Endothelial cell of umbilical vein (primary cell): Measurements from ENCODE around the gene CAMLG. TPM values are rescaled to one million over a fixed set of nuclear protein-coding genes. Genes with fewer than 3 reads are reported as not detected.

Experiments
- BruUV-seq: library from RNA; stranded (reverse); fragments of 400-500 nt; replicated peaks from 2 replicates; lab custom pipeline; 2021; lab: Mats Ljungman, UMichigan
- CTCF ChIA-PET: fragments of 300-600, 350-600 bp; sonication (Branson Sonifier 250); formaldehyde crosslinking; loops from one replicate; lab custom pipeline; 2021; ENCODE audit warnings: antibody characterized with exemption, inconsistent platforms; lab: Charles Lee
- POLR2A ChIA-PET: fragments of 300-600, 350-600 bp; sonication (Branson Sonifier 250); formaldehyde crosslinking; loops from one replicate; lab custom pipeline; 2021; ENCODE audit warnings: antibody characterized with exemption, inconsistent platforms; lab: Charles Lee
- DNase-seq: peaks from one replicate; pipeline ENCODE4 v3.0.0-alpha.2; 2011; ENCODE audit warnings: low read depth, low spot score
- FAIRE-seq: peaks from 2 replicates; lab custom pipeline; 2011; peaks lifted over from hg19 to GRCh38; lab: Jason Lieb, UNC
- H2AFZ ChIP-seq: 2 replicates; pipeline ENCODE4 v1.6.0; 2012; ENCODE audit warnings: low read depth, low read length, control low read depth, inconsistent platforms
- H3K27ac ChIP-seq: 2 replicates; pipeline ENCODE4 v1.5.1; 2011; ENCODE audit warnings: low read depth, mild to moderate bottlenecking, control low read depth, low read length, moderate library complexity; ENCODE audit not compliant: insufficient read depth
- H3K27me3 ChIP-seq, 2 experiments: 2 replicates each; pipeline versions ENCODE4 v1.6.0 to v1.6.1; 2011; ENCODE audit warnings: low read length in 2 of 2, mixed read lengths in 1 of 2; ENCODE audit not compliant: control insufficient read depth in 2 of 2, insufficient read depth in 2 of 2
- H3K36me3 ChIP-seq, 2 experiments: 2 replicates in 1 of 2; 3 replicates in 1 of 2; pipeline ENCODE4 v1.5.1; 2011; ENCODE audit warnings: low read length in 2 of 2, mild to moderate bottlenecking in 1 of 2, moderate library complexity in 1 of 2; ENCODE audit not compliant: control insufficient read depth in 2 of 2, insufficient read depth in 2 of 2; ENCODE audit errors: extremely low read depth in 1 of 2
- H3K4me1 ChIP-seq: 3 replicates; pipeline ENCODE4 v1.5.1; 2011; ENCODE audit warnings: mild to moderate bottlenecking, low read length; ENCODE audit not compliant: control insufficient read depth, insufficient read depth; ENCODE audit errors: extremely low read depth
- H3K4me2 ChIP-seq: 2 replicates; pipeline ENCODE4 v1.6.1; 2011; ENCODE audit warnings: low read length, control low read depth, mixed read lengths; ENCODE audit not compliant: insufficient read depth
- H3K4me3 ChIP-seq, 3 experiments: fragments of 200-600 bp in 1 of 3; sonication (generic), shearing (Covaris generic) in 1 of 3; replicated peaks in 1 of 3; 2 replicates each; pipeline ENCODE4 v1.5.1; 2011 to 2016; ENCODE audit warnings: control low read depth in 3 of 3, low read length in 3 of 3, mild to moderate bottlenecking in 2 of 3, inconsistent platforms in 1 of 3, low read depth in 1 of 3, moderate library complexity in 1 of 3; ENCODE audit not compliant: insufficient read depth in 1 of 3
- H3K79me2 ChIP-seq: 2 replicates; pipeline ENCODE4 v1.6.0; 2012; ENCODE audit warnings: low read length, inconsistent platforms; ENCODE audit not compliant: control insufficient read depth, insufficient read depth
- H3K9ac ChIP-seq: replicated peaks from 2 replicates; pipeline ENCODE3; 2011; ENCODE audit warnings: low read length, control low read depth; ENCODE audit not compliant: insufficient read depth; ENCODE audit errors: extremely low read depth
- H3K9me1 ChIP-seq: replicated peaks from 3 replicates; pipeline ENCODE4 v1.6.0; 2011; ENCODE audit warnings: mild to moderate bottlenecking, low read length; ENCODE audit not compliant: control insufficient read depth, insufficient read depth; ENCODE audit errors: extremely low read depth
- H3K9me3 ChIP-seq: replicated peaks from 2 replicates; pipeline ENCODE4 v1.5.1; 2012; ENCODE audit warnings: low read length, inconsistent platforms; ENCODE audit not compliant: control insufficient read depth, insufficient read depth
- H4K20me1 ChIP-seq: replicated peaks from 2 replicates; pipeline ENCODE3; 2011; ENCODE audit warnings: mild to moderate bottlenecking, low read length; ENCODE audit not compliant: control insufficient read depth, insufficient read depth; ENCODE audit errors: extremely low read depth
- CTCF ChIP-seq, 2 donors: IDR thresholded peaks; 1 replicate in 1 of 2; 2 replicates in 1 of 2; pipeline ENCODE4 v1.5.1; 2011; ENCODE audit warnings: low read length in 2 of 2, mild to moderate bottlenecking in 2 of 2, moderate library complexity in 2 of 2, control low read depth in 1 of 2, inconsistent platforms in 1 of 2, low read depth in 1 of 2; ENCODE audit not compliant: insufficient read depth in 1 of 2; ENCODE audit errors: extremely low read depth in 1 of 2
- EZH2 ChIP-seq: IDR thresholded peaks from 2 replicates; pipeline ENCODE4 v1.6.1; 2012; ENCODE audit warnings: borderline replicate concordance, low read depth, mild to moderate bottlenecking, moderate library complexity, low read length, inconsistent platforms; ENCODE audit not compliant: severe bottlenecking
- FOS ChIP-seq: IDR thresholded peaks from 2 replicates; pipeline ENCODE4 v1.6.1; 2011; ENCODE audit warnings: mild to moderate bottlenecking, low read length, moderate library complexity, borderline replicate concordance; ENCODE audit not compliant: insufficient read depth
- GATA2 ChIP-seq: IDR thresholded peaks from 2 replicates; pipeline ENCODE4 v1.7.0; 2011; ENCODE audit warnings: low read depth, mild to moderate bottlenecking, moderate library complexity, mixed read lengths, low read length; ENCODE audit not compliant: insufficient read length, insufficient read depth
- JUN ChIP-seq: IDR thresholded peaks from 2 replicates; pipeline ENCODE4 v1.6.1; 2011; ENCODE audit warnings: borderline replicate concordance, low read depth; ENCODE audit not compliant: insufficient read length, insufficient read depth
- MAX ChIP-seq: IDR thresholded peaks from 2 replicates; pipeline ENCODE4 v1.6.1; 2011; ENCODE audit not compliant: insufficient read depth, insufficient read length
- POLR2A ChIP-seq: IDR thresholded peaks from 2 replicates; pipeline ENCODE4 v1.6.1; 2012; ENCODE audit warnings: low read depth, mild to moderate bottlenecking, control low read depth, low read length
- POLR2AphosphoS5 ChIP-seq: IDR thresholded peaks from 2 replicates; pipeline ENCODE4 v1.6.1; 2012; ENCODE audit warnings: low read depth, mild to moderate bottlenecking, control low read depth, low read length, moderate library complexity; ENCODE audit not compliant: insufficient read depth
- dilution Hi-C: fragments of 300-500 bp; cut with MboI; formaldehyde crosslinking; loops from one replicate; pipeline ENCODE4 v1.15.0; 2019; ENCODE audit warnings: low sequenced_read_pairs; ENCODE audit not compliant: extremely low pct_ligation_motif_present
- intact Hi-C: fragments of 100-400 bp; cut with micrococcal nuclease; formaldehyde crosslinking; loops from one replicate; pipeline ENCODE4 v1.10.0; 2022
- polyA plus RNA-seq, 4 experiments: library from polyadenylated mRNA; depleted of rRNA in 3 of 4; stranded (reverse) in 3 of 4; unstranded in 1 of 4; fragments of >200 nt; gene quantifications; 2 replicates each; pipeline versions ENCODE4 v1.2.1 to v1.2.3, GENCODE V29; 2011 to 2012; ENCODE audit warnings: missing spikeins in 1 of 4
- total RNA-seq: library from RNA; stranded (reverse); gene quantifications from 2 replicates; pipeline ENCODE4 v1.2.3, GENCODE V29; 2021

CAMLG gene
- total and polyA plus RNA-seq, 2 donors (not counting 3 experiments of a cell fraction or from before 2014, with no cell fraction given) = 14.7 to 33.3 TPM

- no peak for FAIRE-seq
- BruUV-seq = TSS peak; percentile 48
These were observed 19.8 kb downstream of the CAMLG start for GRCh38 chr5:134758176-134758503.

GRCh38 chr5:134758504-134759341 lies 20.4 kb downstream of the CAMLG start, which contains the start of gene DDX46:
Gene DDX46 (plus strand): TSS chr5:134758779. CDS start chr5:134758939, 160 bp downstream.
- peak within 1 kb of the TSS; percentile 54 to 87 (median 76) for H3K4me3 ChIP-seq
- H3K27me3 ChIP-seq = no peaks in the 10 kb centered on the region
- POLR2A ChIA-PET = interaction anchor here (0.5 to 1.3 kb wide), 2 partner anchors 20 to 108 kb away, joined by 5 to 10 read pairs; partner anchors contain the start of gene CAMLG
- no peaks in the 10 kb centered on the region for H3K36me3 ChIP-seq
- H4K20me1 ChIP-seq = no peaks in the 10 kb centered on the region
- H3K4me1 ChIP-seq = peaks cover 15% of the 10 kb centered on the region
- H3K9ac ChIP-seq = peak within 1 kb of the TSS; percentile 86
- dilution Hi-C loops = no loop called here
- CTCF ChIA-PET = interaction anchor here (0.9 to 5.4 kb wide), 5 partner anchors 12 to 146 kb away, joined by 3 to 37 read pairs (median 3); partner anchors contain the start of genes CAMLG and PCBD2
- intact Hi-C loops = loop anchor here (1.0 to 5.0 kb wide), 3 partner anchors 20 to 291 kb away; partner anchors contain the start of gene CAMLG
- H3K9me3 ChIP-seq = no peaks in the 10 kb centered on the region
- peak; percentile 92 for FAIRE-seq
- TSS peak; percentile 44 for BruUV-seq
- no peak for TF ChIP-seq MAX
- TF ChIP-seq POLR2A = peak; percentile 94
- peak; percentile 84 to 89 for TF ChIP-seq CTCF (IDR thresholded peaks at IDR 0.05; ENCODE audit: extremely low read depth in 1 of 2, insufficient read depth in 1 of 2, low read depth in 1 of 2, low read length in 2 of 2)
- peak; percentile 97 for TF ChIP-seq POLR2AphosphoS5
- TF ChIP-seq EZH2 = no peak
- no peak for TF ChIP-seq GATA2
- peak; percentile 95 for DNase-seq
- peak within 1 kb of the TSS; percentile 88 for H3K4me2 ChIP-seq
- peak within 1 kb of the TSS; percentile 85 for H2AFZ ChIP-seq
- no peaks in the 10 kb centered on the region for H3K9me1 ChIP-seq
- H3K27ac ChIP-seq = peak within 1 kb of the TSS; percentile 45
- peaks cover 47% of the 10 kb centered on the region for H3K79me2 ChIP-seq

More at GRCh38 chr5:134758176-134758503, 19.8 kb downstream of the CAMLG start:
- Histone ChIP-seq H3K4me1 (peaks cover 15% of the 10 kb centered on the region), H3K36me3 (no peaks in the 10 kb centered on the region), H4K20me1 (no peaks in the 10 kb centered on the region), H3K27me3 (no peaks in the 10 kb centered on the region), H3K9ac (peak overlapping the region; percentile 32), H3K9me1 (no peaks in the 10 kb centered on the region), H3K79me2 (peaks cover 42% of the 10 kb centered on the region), H3K9me3 (no peaks in the 10 kb centered on the region), H3K27ac (peak overlapping the region; percentile 27), H3K4me3 (peak overlapping the region in 2 of 3 experiments; percentile 57 to 76), H2AFZ (peak overlapping the region; percentile 85), H3K4me2 (peak overlapping the region; percentile 81)
- TF ChIP-seq FOS (no peak), POLR2AphosphoS5 (no peak), JUN (no peak), MAX (no peak)
- ChIA-PET POLR2A (interaction anchor here (0.6 to 1.3 kb wide), 2 partner anchors 20 to 59 kb away, joined by 3 to 10 read pairs; partner anchors contain the start of gene CAMLG), CTCF (interaction anchor here (0.9 to 5.4 kb wide), 5 partner anchors 13 to 147 kb away, joined by 3 to 37 read pairs (median 3); partner anchors contain the start of genes CAMLG and PCBD2)
- dilution Hi-C loops (no loop called here), intact Hi-C loops (loop anchor here (1.0 to 5.0 kb wide), 3 partner anchors 20 to 291 kb away; partner anchors contain the start of gene CAMLG)
- no peak for DNase-seq
